Measurements from ENCODE around the gene TMEM106B.

TMEM106B gene

GRCh38 chr7:12234334-12234865 is 23.3 kb downstream of the TMEM106B start:
- no peaks in the 10 kb centered on the region for H3K27me3 ChIP-seq (ENCODE audit: insufficient read depth, low read length)
- H3K36me3 ChIP-seq (ENCODE audit: insufficient read depth, low read length), result peaks cover 17% of the 10 kb centered on the region
- H3K4me1 ChIP-seq (ENCODE audit: insufficient read depth, low read length), result no peaks in the 10 kb centered on the region
- no peak overlapping the region for H2AFZ ChIP-seq (ENCODE audit: low read depth, low read length)
- H3K9me3 ChIP-seq (ENCODE audit: low read length), result peaks cover 4% of the 10 kb centered on the region
- H3K4me3 ChIP-seq (ENCODE audit: low read length), result no peak overlapping the region

- Histone ChIP-seq H3K36me3 (ENCODE audit: insufficient read depth, low read length) (peaks cover 15% of the 10 kb centered on the region), H2AFZ (ENCODE audit: low read depth, low read length) (no peak overlapping the region), H3K27me3 (ENCODE audit: insufficient read depth, low read length) (no peaks in the 10 kb centered on the region), H3K4me1 (ENCODE audit: insufficient read depth, low read length) (no peaks in the 10 kb centered on the region), H3K9me3 (ENCODE audit: low read length) (peaks cover 4% of the 10 kb centered on the region), H3K4me3 (ENCODE audit: low read length) (no peak overlapping the region)
These were observed 24.9 kb downstream of the TMEM106B start for GRCh38 chr7:12235970-12236369.

GRCh38 chr7:12237007-12237406 is 25.9 kb downstream of the TMEM106B start:
- no peak overlapping the region for H2AFZ ChIP-seq (ENCODE audit: low read depth, low read length)
- no peaks in the 10 kb centered on the region for H3K4me1 ChIP-seq (ENCODE audit: insufficient read depth, low read length)
- H3K4me3 ChIP-seq (ENCODE audit: low read length), result no peak overlapping the region
- peaks cover 4% of the 10 kb centered on the region for H3K9me3 ChIP-seq (ENCODE audit: low read length)
- H3K36me3 ChIP-seq (ENCODE audit: insufficient read depth, low read length), result peaks cover 9% of the 10 kb centered on the region
- no peaks in the 10 kb centered on the region for H3K27me3 ChIP-seq (ENCODE audit: insufficient read depth, low read length)

- Histone ChIP-seq H3K4me3 (ENCODE audit: low read length) (no peak overlapping the region), H2AFZ (ENCODE audit: low read depth, low read length) (no peak overlapping the region)
These were observed 28.7 kb downstream of the TMEM106B start for GRCh38 chr7:12239806-12240205.

GRCh38 chr7:12244129-12244528 is 33.0 kb downstream of the TMEM106B start:
- no peaks in the 10 kb centered on the region for H3K36me3 ChIP-seq (ENCODE audit: insufficient read depth, low read length)
- no peak overlapping the region for H2AFZ ChIP-seq (ENCODE audit: low read depth, low read length)
- H3K4me3 ChIP-seq (ENCODE audit: low read length), result no peak overlapping the region

More at GRCh38 chr7:12239806-12240205, 28.7 kb downstream of the TMEM106B start:
- H3K36me3 ChIP-seq (ENCODE audit: insufficient read depth, low read length), result peaks cover 6% of the 10 kb centered on the region
- H3K27me3 ChIP-seq (ENCODE audit: insufficient read depth, low read length), result no peaks in the 10 kb centered on the region
- H3K4me1 ChIP-seq (ENCODE audit: insufficient read depth, low read length), result no peaks in the 10 kb centered on the region
- peaks cover 4% of the 10 kb centered on the region for H3K9me3 ChIP-seq (ENCODE audit: low read length)

GRCh38 chr7:12244694-12245093 is 33.6 kb downstream of the TMEM106B start:
- Histone ChIP-seq H3K4me1 (ENCODE audit: insufficient read depth, low read length) (no peaks in the 10 kb centered on the region), H3K27me3 (ENCODE audit: insufficient read depth, low read length) (no peaks in the 10 kb centered on the region), H3K4me3 (ENCODE audit: low read length) (no peak overlapping the region), H3K36me3 (ENCODE audit: insufficient read depth, low read length) (no peaks in the 10 kb centered on the region), H2AFZ (ENCODE audit: low read depth, low read length) (no peak overlapping the region), H3K9me3 (ENCODE audit: low read length) (no peaks in the 10 kb centered on the region)

More at GRCh38 chr7:12244129-12244528, 33.0 kb downstream of the TMEM106B start:
- Histone ChIP-seq H3K27me3 (ENCODE audit: insufficient read depth, low read length) (no peaks in the 10 kb centered on the region), H3K9me3 (ENCODE audit: low read length) (no peaks in the 10 kb centered on the region), H3K4me1 (ENCODE audit: insufficient read depth, low read length) (no peaks in the 10 kb centered on the region)

GRCh38 chr7:12249706-12250105 is 38.6 kb downstream of the TMEM106B start:
- H3K27me3 ChIP-seq (ENCODE audit: insufficient read depth, low read length), result no peaks in the 10 kb centered on the region
- no peaks in the 10 kb centered on the region for H3K36me3 ChIP-seq (ENCODE audit: insufficient read depth, low read length)
- H3K4me1 ChIP-seq (ENCODE audit: insufficient read depth, low read length), result no peaks in the 10 kb centered on the region
- no peak overlapping the region for H2AFZ ChIP-seq (ENCODE audit: low read depth, low read length)
- H3K4me3 ChIP-seq (ENCODE audit: low read length), result no peak overlapping the region
- no peaks in the 10 kb centered on the region for H3K9me3 ChIP-seq (ENCODE audit: low read length)

- Histone ChIP-seq H3K36me3 (ENCODE audit: insufficient read depth, low read length) (no peaks in the 10 kb centered on the region), H3K4me1 (ENCODE audit: insufficient read depth, low read length) (no peaks in the 10 kb centered on the region), H3K4me3 (ENCODE audit: low read length) (no peak overlapping the region), H3K9me3 (ENCODE audit: low read length) (no peaks in the 10 kb centered on the region), H2AFZ (ENCODE audit: low read depth, low read length) (no peak overlapping the region), H3K27me3 (ENCODE audit: insufficient read depth, low read length) (no peaks in the 10 kb centered on the region)
These were observed 39.1 kb downstream of the TMEM106B start for GRCh38 chr7:12250232-12250631.

- Histone ChIP-seq H3K9me3 (ENCODE audit: low read length) (no peaks in the 10 kb centered on the region), H3K4me3 (ENCODE audit: low read length) (no peak overlapping the region), H3K4me1 (ENCODE audit: insufficient read depth, low read length) (no peaks in the 10 kb centered on the region), H3K36me3 (ENCODE audit: insufficient read depth, low read length) (no peaks in the 10 kb centered on the region), H2AFZ (ENCODE audit: low read depth, low read length) (no peak overlapping the region), H3K27me3 (ENCODE audit: insufficient read depth, low read length) (no peaks in the 10 kb centered on the region)
These were observed 45.0 kb downstream of the TMEM106B start for GRCh38 chr7:12256090-12256489.

GRCh38 chr7:12257582-12257981 is 46.5 kb downstream of the TMEM106B start:
- Histone ChIP-seq H3K9me3 (ENCODE audit: low read length) (no peaks in the 10 kb centered on the region), H2AFZ (ENCODE audit: low read depth, low read length) (no peak overlapping the region), H3K27me3 (ENCODE audit: insufficient read depth, low read length) (no peaks in the 10 kb centered on the region), H3K4me1 (ENCODE audit: insufficient read depth, low read length) (no peaks in the 10 kb centered on the region), H3K36me3 (ENCODE audit: insufficient read depth, low read length) (no peaks in the 10 kb centered on the region), H3K4me3 (ENCODE audit: low read length) (no peak overlapping the region)

- Histone ChIP-seq H2AFZ (ENCODE audit: low read depth, low read length) (no peak overlapping the region), H3K4me3 (ENCODE audit: low read length) (no peak overlapping the region), H3K4me1 (ENCODE audit: insufficient read depth, low read length) (no peaks in the 10 kb centered on the region), H3K36me3 (ENCODE audit: insufficient read depth, low read length) (no peaks in the 10 kb centered on the region), H3K27me3 (ENCODE audit: insufficient read depth, low read length) (no peaks in the 10 kb centered on the region), H3K9me3 (ENCODE audit: low read length) (no peaks in the 10 kb centered on the region)
These were observed 47.0 kb downstream of the TMEM106B start for GRCh38 chr7:12258074-12258473.

GRCh38 chr7:12267542-12267941 is 56.4 kb downstream of the TMEM106B start:
- H3K4me1 ChIP-seq (ENCODE audit: insufficient read depth, low read length), result no peaks in the 10 kb centered on the region
- H3K4me3 ChIP-seq (ENCODE audit: low read length), result no peak overlapping the region
- H3K9me3 ChIP-seq (ENCODE audit: low read length), result no peaks in the 10 kb centered on the region
- H3K36me3 ChIP-seq (ENCODE audit: insufficient read depth, low read length), result no peaks in the 10 kb centered on the region
- H2AFZ ChIP-seq (ENCODE audit: low read depth, low read length), result no peak overlapping the region
- H3K27me3 ChIP-seq (ENCODE audit: insufficient read depth, low read length), result no peaks in the 10 kb centered on the region

- no peak overlapping the region for H2AFZ ChIP-seq (ENCODE audit: low read depth, low read length)
- no peak overlapping the region for H3K4me3 ChIP-seq (ENCODE audit: low read length)
- H3K36me3 ChIP-seq (ENCODE audit: insufficient read depth, low read length), result no peaks in the 10 kb centered on the region
- no peaks in the 10 kb centered on the region for H3K27me3 ChIP-seq (ENCODE audit: insufficient read depth, low read length)
- H3K9me3 ChIP-seq (ENCODE audit: low read length), result no peaks in the 10 kb centered on the region
- H3K4me1 ChIP-seq (ENCODE audit: insufficient read depth, low read length), result no peaks in the 10 kb centered on the region
These were observed 58.2 kb downstream of the TMEM106B start for GRCh38 chr7:12269100-12269895.

Measured in neuron (in vitro differentiated cells).